Measurements from ENCODE around the gene DRG2. TPM values are rescaled to one million over a fixed set of nuclear protein-coding genes. Genes with fewer than 3 reads are reported as not detected.

The DRG2 gene
- polyA plus RNA-seq, 3 donors = 26.9 to 36.1 (median 32.0) TPM

DNA sequence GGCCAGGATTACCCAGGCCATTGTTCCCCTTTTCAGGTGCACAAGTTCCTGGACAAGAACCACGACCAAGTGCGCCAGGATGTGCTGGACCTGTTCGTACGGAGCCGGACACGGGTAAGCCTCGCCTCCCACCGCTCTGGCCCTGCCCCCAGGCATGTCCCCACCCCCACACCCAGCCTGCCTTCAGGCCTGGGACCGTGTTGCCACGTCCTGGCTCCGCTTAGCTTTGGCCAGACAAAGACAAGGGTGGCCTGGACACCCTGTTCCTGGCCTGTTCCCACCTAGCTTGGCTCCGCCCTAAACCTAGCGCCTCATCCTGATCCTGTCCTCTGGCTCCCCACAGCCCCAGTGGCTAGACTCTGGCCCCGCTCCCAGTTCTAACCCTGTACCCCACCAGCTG lies 51.8 kb downstream of the DRG2 start:
- H3K27ac Mint-ChIP-seq = no peak overlapping the region
- intact Hi-C loops (cut with micrococcal nuclease) = no loop called here
- no peaks in the 10 kb centered on the region for H3K4me1 ChIP-seq (ENCODE audit: control insufficient read depth in 1 of 2, insufficient read depth in 2 of 2, low read length in 2 of 2)

DNA sequence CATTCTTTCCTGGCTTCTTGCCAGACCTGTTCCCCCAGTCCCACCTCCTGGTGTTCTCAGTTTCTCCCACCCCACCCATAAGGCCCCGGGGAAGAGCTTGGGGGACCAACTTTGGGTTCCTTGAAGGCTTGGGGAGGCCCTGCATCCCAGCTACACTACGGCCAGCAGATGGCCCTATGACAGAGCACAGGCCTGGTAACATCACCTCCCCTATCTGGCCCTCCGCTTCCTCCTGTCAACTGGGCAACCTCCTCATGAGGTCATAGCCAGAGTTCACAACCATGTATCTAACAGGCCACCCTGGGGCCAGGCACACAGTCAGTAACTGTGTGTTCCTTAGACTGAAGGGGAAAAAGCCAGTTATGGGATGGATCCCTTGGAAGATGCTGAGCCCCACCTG lies 52.2 kb downstream of the DRG2 start:
- H3K79me2 ChIP-seq (ENCODE audit: insufficient read depth, low read length) = no peaks in the 10 kb centered on the region
- Mint-ChIP-seq H3K27ac (no peak overlapping the region), H3K4me1 (peaks cover 2% of the 10 kb centered on the region), H3K4me3 (no peak overlapping the region), H3K27me3 (ENCODE audit: low read depth in 3 of 3) (peaks cover 3 to 17% (median 7%) of the 10 kb centered on the region in 3 donors), H3K9me3 (peaks cover 0 to under 1% (median 0%) of the 10 kb centered on the region in 7 donors), H3K36me3 (no peaks in the 10 kb centered on the region)
- no peak overlapping the region for H2AFZ ChIP-seq (ENCODE audit: insufficient read depth, low read depth, low read length, poor library complexity, severe bottlenecking)
- no peaks in the 10 kb centered on the region for H3K4me1 ChIP-seq (ENCODE audit: control insufficient read depth in 1 of 2, insufficient read depth in 2 of 2, low read length in 2 of 2)
- H4K20me1 ChIP-seq (ENCODE audit: insufficient read depth, low read length) = no peaks in the 10 kb centered on the region
- no peaks in the 10 kb centered on the region for H3K36me3 ChIP-seq (replicated peaks in 1 of 2; ENCODE audit: control insufficient read depth in 1 of 2, insufficient read depth in 2 of 2, low read length in 2 of 2)
- H3K9me3 ChIP-seq (replicated peaks in 1 of 2; ENCODE audit: control insufficient read depth in 1 of 2, insufficient read depth in 1 of 2, low read length in 2 of 2) = no peaks in the 10 kb centered on the region
- no peak overlapping the region for H3K27ac ChIP-seq (ENCODE audit: low read depth in 1 of 2, low read length in 2 of 2)
- H3K27me3 ChIP-seq (ENCODE audit: control insufficient read depth in 2 of 2, insufficient read depth in 2 of 2, low read length in 2 of 2) = no peaks in the 10 kb centered on the region
- H3K4me2 ChIP-seq (replicated peaks; ENCODE audit: extremely low read depth, low read length, poor library complexity, severe bottlenecking) = no peak overlapping the region
- intact Hi-C loops (cut with micrococcal nuclease) = no loop called here
- H3K9ac ChIP-seq (ENCODE audit: insufficient read depth, low read length, poor library complexity, severe bottlenecking) = no peak overlapping the region
- no peak for DNase-seq
- TF ChIP-seq, protein P1, sequence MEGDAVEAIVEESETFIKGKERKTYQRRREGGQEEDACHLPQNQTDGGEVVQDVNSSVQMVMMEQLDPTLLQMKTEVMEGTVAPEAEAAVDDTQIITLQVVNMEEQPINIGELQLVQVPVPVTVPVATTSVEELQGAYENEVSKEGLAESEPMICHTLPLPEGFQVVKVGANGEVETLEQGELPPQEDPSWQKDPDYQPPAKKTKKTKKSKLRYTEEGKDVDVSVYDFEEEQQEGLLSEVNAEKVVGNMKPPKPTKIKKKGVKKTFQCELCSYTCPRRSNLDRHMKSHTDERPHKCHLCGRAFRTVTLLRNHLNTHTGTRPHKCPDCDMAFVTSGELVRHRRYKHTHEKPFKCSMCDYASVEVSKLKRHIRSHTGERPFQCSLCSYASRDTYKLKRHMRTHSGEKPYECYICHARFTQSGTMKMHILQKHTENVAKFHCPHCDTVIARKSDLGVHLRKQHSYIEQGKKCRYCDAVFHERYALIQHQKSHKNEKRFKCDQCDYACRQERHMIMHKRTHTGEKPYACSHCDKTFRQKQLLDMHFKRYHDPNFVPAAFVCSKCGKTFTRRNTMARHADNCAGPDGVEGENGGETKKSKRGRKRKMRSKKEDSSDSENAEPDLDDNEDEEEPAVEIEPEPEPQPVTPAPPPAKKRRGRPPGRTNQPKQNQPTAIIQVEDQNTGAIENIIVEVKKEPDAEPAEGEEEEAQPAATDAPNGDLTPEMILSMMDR (IDR thresholded peaks at IDR 0.05) = no peak
- no peak overlapping the region for H3K4me3 ChIP-seq (replicated peaks in 1 of 3; ENCODE audit: low read depth in 2 of 3, low read length in 3 of 3)
- WGBS (ENCODE audit: insufficient coverage) = 72% methylated on average over 2 of the region's 3 CpGs

More for the DNA sequence above, 51.8 kb downstream of the DRG2 start:
- Mint-ChIP-seq H3K36me3 (no peaks in the 10 kb centered on the region), H3K4me3 (no peak overlapping the region), H3K4me1 (no peaks in the 10 kb centered on the region), H3K9me3 (no peaks in the 10 kb centered on the region), H3K27me3 (ENCODE audit: low read depth in 3 of 3) (peaks cover 3 to 14% (median 6%) of the 10 kb centered on the region in 3 donors)
- Histone ChIP-seq H3K79me2 (ENCODE audit: insufficient read depth, low read length) (no peaks in the 10 kb centered on the region), H3K4me2 (replicated peaks; ENCODE audit: extremely low read depth, low read length, poor library complexity, severe bottlenecking) (no peak overlapping the region), H4K20me1 (ENCODE audit: insufficient read depth, low read length) (no peaks in the 10 kb centered on the region), H3K27me3 (ENCODE audit: control insufficient read depth in 2 of 2, insufficient read depth in 2 of 2, low read length in 2 of 2) (no peaks in the 10 kb centered on the region), H2AFZ (ENCODE audit: insufficient read depth, low read depth, low read length, poor library complexity, severe bottlenecking) (no peak overlapping the region), H3K36me3 (replicated peaks in 1 of 2; ENCODE audit: control insufficient read depth in 1 of 2, insufficient read depth in 2 of 2, low read length in 2 of 2) (no peaks in the 10 kb centered on the region), H3K9ac (ENCODE audit: insufficient read depth, low read length, poor library complexity, severe bottlenecking) (no peak overlapping the region), H3K9me3 (replicated peaks in 1 of 2; ENCODE audit: control insufficient read depth in 1 of 2, insufficient read depth in 1 of 2, low read length in 2 of 2) (no peaks in the 10 kb centered on the region), H3K27ac (ENCODE audit: low read depth in 1 of 2, low read length in 2 of 2) (no peak overlapping the region), H3K4me3 (replicated peaks in 1 of 3; ENCODE audit: low read depth in 2 of 3, low read length in 3 of 3) (no peak overlapping the region)
- TF ChIP-seq, protein P1 (IDR thresholded peaks at IDR 0.05) = no peak
- WGBS (ENCODE audit: insufficient coverage) = 69% methylated on average over 13 of the region's 14 CpGs
- DNase-seq = no peak

Measured in CD14-positive monocyte (primary cell).